Panc1 (cell line): Measurements from ENCODE around the gene TNS4. TPM values are rescaled to one million over a fixed set of nuclear protein-coding genes. Genes with fewer than 3 reads are reported as not detected.

Experiments used
- ATAC-seq: fragments of 200-7000 bp; cut with Tn5 transposase; 2 replicates; pipeline ENCODE4 v1.9.1; 2020; ENCODE audit warnings: mild to moderate bottlenecking, moderate library complexity
- BruUV-seq: library from RNA; stranded (reverse); fragments of 400-500 nt; replicated peaks from 2 replicates; lab custom pipeline; 2021; lab: Mats Ljungman, UMichigan
- CTCF ChIA-PET: fragments of 300-600 bp; sonication (Branson Sonifier 250); formaldehyde crosslinking; loops from one replicate; lab custom pipeline; 2022; ENCODE audit warnings: antibody characterized with exemption; lab: Charles Lee
- POLR2A ChIA-PET: fragments of 300-600 bp; sonication (Branson Sonifier 250); formaldehyde crosslinking; loops from one replicate; lab custom pipeline; 2022; ENCODE audit warnings: antibody characterized with exemption; lab: Charles Lee
- DNase-seq: peaks from one replicate; pipeline ENCODE4 v3.0.0-alpha.2; 2010; ENCODE audit warnings: low read depth, low spot score
- H3K27ac ChIP-seq: 2 replicates; pipeline ENCODE4 v1.5.1; 2011; ENCODE audit warnings: mild to moderate bottlenecking, low read length, inconsistent platforms
- H3K27me3 ChIP-seq: fragments of 200-500 bp; sonication (Bioruptor generic); 2 replicates; pipeline ENCODE4 v1.6.0; 2014; ENCODE audit warnings: low read length, inconsistent platforms; ENCODE audit not compliant: control insufficient read depth, insufficient read depth
- H3K36me3 ChIP-seq: fragments of 200-500 bp; sonication (Bioruptor generic); 2 replicates; pipeline ENCODE4 v1.5.1; 2014; ENCODE audit warnings: inconsistent platforms, mild to moderate bottlenecking, low read length, moderate library complexity; ENCODE audit not compliant: control insufficient read depth, insufficient read depth
- H3K4me1 ChIP-seq: 2 replicates; pipeline ENCODE4 v1.5.1; 2011; ENCODE audit warnings: inconsistent platforms, mild to moderate bottlenecking, low read length, moderate library complexity; ENCODE audit not compliant: control insufficient read depth, insufficient read depth
- H3K4me3 ChIP-seq, 2 experiments: 2 replicates each; pipeline ENCODE4 v1.5.1; 2011 to 2012; ENCODE audit warnings: low read depth in 2 of 2, low read length in 2 of 2, mild to moderate bottlenecking in 2 of 2, inconsistent platforms in 1 of 2, moderate library complexity in 1 of 2
- H3K9me3 ChIP-seq: fragments of 200-500 bp; sonication (Bioruptor generic); 2 replicates; pipeline ENCODE4 v1.5.1; 2014; ENCODE audit warnings: low read depth, mild to moderate bottlenecking, inconsistent platforms, low read length, moderate library complexity; ENCODE audit not compliant: control insufficient read depth, insufficient read depth
- POLR2AphosphoS5 ChIP-seq: IDR thresholded peaks from 2 replicates; pipeline ENCODE4 v1.6.1; 2012; ENCODE audit warnings: mild to moderate bottlenecking, low read depth, low read length, moderate library complexity
- REST ChIP-seq, 2 experiments: IDR thresholded peaks; 2 replicates each; pipeline ENCODE4 v1.6.1; 2011 to 2012; ENCODE audit warnings: low read depth in 2 of 2, control low read depth in 1 of 2, low read length in 1 of 2, mild to moderate bottlenecking in 1 of 2, moderate library complexity in 1 of 2; ENCODE audit not compliant: insufficient read depth in 1 of 2
- SIN3A ChIP-seq: IDR thresholded peaks from 2 replicates; pipeline ENCODE4 v1.6.1; 2012; ENCODE audit warnings: low read depth, mild to moderate bottlenecking, low read length, moderate library complexity, borderline replicate concordance; ENCODE audit not compliant: insufficient read depth
- TCF7L2 ChIP-seq: IDR thresholded peaks from 2 replicates; pipeline ENCODE4 v1.6.1; 2011; ENCODE audit warnings: mild to moderate bottlenecking, low read depth, low read length, inconsistent platforms
- in situ Hi-C: cut with HindIII; loops from 2 replicates; pipeline ENCODE4 v1.10.0; 2016; ENCODE audit warnings: low sequenced_read_pairs, low pct_unique_long_range_greater_than_20kb
- intact Hi-C: fragments of 100-400 bp; cut with micrococcal nuclease; formaldehyde crosslinking; loops from one replicate; pipeline ENCODE4 v1.10.0; 2022; ENCODE audit not compliant: unreplicated experiment
- total RNA-seq: library from RNA; stranded (reverse); gene quantifications from one replicate; pipeline ENCODE4 v1.2.1, GENCODE V29; 2021; ENCODE audit not compliant: unreplicated experiment
- TF ChIP-seq, protein P1 (sequence below): fragments of 450-650 bp; IDR thresholded peaks from 2 replicates; pipeline ENCODE4 v1.5.1; 2017; ENCODE audit warnings: mild to moderate bottlenecking

TNS4 gene
- total RNA-seq, 1 experiment from 2014 or later = not detected

GRCh38 chr17:40487371-40488020 lies 13.9 kb downstream of the TNS4 start:
- no TSS peak for BruUV-seq
- H3K36me3 ChIP-seq = no peaks in the 10 kb centered on the region
- POLR2A ChIA-PET = no interaction called here
- CTCF ChIA-PET = no interaction called here
- ATAC-seq (peak; percentile 26; the same call in 1 of the 2 replicates), DNase-seq (no peak)
- in situ Hi-C loops = no loop called here
- TF ChIP-seq TCF7L2 = no peak
- TF ChIP-seq REST (IDR thresholded peaks at IDR 0.05; ENCODE audit: insufficient read depth in 1 of 2, low read depth in 2 of 2, low read length in 1 of 2) = no peak
- TF ChIP-seq, protein P1, sequence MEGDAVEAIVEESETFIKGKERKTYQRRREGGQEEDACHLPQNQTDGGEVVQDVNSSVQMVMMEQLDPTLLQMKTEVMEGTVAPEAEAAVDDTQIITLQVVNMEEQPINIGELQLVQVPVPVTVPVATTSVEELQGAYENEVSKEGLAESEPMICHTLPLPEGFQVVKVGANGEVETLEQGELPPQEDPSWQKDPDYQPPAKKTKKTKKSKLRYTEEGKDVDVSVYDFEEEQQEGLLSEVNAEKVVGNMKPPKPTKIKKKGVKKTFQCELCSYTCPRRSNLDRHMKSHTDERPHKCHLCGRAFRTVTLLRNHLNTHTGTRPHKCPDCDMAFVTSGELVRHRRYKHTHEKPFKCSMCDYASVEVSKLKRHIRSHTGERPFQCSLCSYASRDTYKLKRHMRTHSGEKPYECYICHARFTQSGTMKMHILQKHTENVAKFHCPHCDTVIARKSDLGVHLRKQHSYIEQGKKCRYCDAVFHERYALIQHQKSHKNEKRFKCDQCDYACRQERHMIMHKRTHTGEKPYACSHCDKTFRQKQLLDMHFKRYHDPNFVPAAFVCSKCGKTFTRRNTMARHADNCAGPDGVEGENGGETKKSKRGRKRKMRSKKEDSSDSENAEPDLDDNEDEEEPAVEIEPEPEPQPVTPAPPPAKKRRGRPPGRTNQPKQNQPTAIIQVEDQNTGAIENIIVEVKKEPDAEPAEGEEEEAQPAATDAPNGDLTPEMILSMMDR = no peak
- TF ChIP-seq SIN3A = no peak
- no peak for TF ChIP-seq POLR2AphosphoS5
- H3K4me3 ChIP-seq = no peak overlapping the region
- H3K27ac ChIP-seq = no peak overlapping the region
- intact Hi-C loops = no loop called here
- no peaks in the 10 kb centered on the region for H3K9me3 ChIP-seq
- H3K4me1 ChIP-seq = peaks cover 6% of the 10 kb centered on the region
- H3K27me3 ChIP-seq = no peaks in the 10 kb centered on the region

DNA sequence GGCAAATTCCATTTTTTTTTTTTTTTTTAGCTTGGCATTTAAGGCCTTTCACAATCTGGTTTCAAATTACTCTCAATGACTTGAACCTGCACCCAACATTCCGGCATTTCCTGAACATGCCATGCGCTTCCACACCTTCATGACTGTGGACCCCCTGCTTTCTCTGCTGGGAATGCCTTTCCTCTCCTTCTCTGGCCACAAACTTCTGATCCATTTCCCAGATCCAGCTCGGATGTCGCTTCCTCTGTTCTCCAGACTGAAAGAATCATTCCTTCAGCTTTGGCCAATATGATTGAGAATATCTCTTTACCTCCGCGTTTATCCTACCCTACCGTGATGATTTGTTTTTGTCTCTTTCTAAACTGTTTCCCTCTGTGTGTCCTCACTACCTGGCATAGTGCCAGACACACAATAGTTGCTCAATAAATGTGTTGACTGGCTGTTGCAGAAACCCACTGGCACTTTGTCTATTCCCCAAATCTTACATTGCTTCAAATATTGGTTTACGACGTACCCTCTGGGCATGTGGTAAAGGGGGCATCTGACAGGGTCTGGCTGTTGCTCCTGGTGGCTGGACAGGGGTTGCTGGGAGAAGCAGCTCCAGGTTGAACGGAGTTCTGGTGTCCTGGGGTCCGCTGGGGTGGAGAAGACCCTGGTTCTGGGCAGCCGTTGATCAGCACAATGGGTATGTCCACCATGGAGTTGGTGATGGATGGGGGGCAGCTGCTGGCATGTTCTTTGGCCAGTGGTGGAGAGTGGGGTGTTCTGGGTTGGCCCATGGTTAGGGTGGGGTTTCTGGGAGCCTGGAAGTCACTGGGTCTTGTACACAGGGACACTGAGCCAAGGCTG lies 14.7 kb downstream of the TNS4 start:
- TF ChIP-seq REST (IDR thresholded peaks at IDR 0.05; ENCODE audit: insufficient read depth in 1 of 2, low read depth in 2 of 2, low read length in 1 of 2) (no peak), TCF7L2 (no peak), POLR2AphosphoS5 (no peak), SIN3A (no peak)
- TF ChIP-seq, protein P1 = no peak
- Histone ChIP-seq H3K27me3 (no peaks in the 10 kb centered on the region), H3K4me1 (peaks cover 6% of the 10 kb centered on the region), H3K36me3 (no peaks in the 10 kb centered on the region), H3K27ac (no peak overlapping the region), H3K9me3 (no peaks in the 10 kb centered on the region), H3K4me3 (no peak overlapping the region)
- BruUV-seq = no TSS peak
- in situ Hi-C loops (no loop called here), intact Hi-C loops (no loop called here)
- DNase-seq (no peak), ATAC-seq (no peak)
- ChIA-PET POLR2A (interaction anchor here (0.5 to 0.6 kb wide), 2 partner anchors 14 to 47 kb away, joined by 3 read pairs; no protein-coding TSS in a partner anchor), CTCF (interaction anchor here (0.5 to 0.6 kb wide), 3 partner anchors 74 to 252 kb away, joined by 4 to 6 read pairs (median 4); no protein-coding TSS in a partner anchor)
